IPS-15b (cell line): ENCODE measurements around the gene CD248.
A peak's percentile ranks its signal among the peaks of the same experiment; 100 is the strongest.

Source experiments
- H3K27me3 ChIP-seq: one replicate; pipeline ENCODE4 v1.6.1; 2013; ENCODE audit warnings: low read length; ENCODE audit not compliant: control insufficient read depth, insufficient read depth
- H3K36me3 ChIP-seq: one replicate; pipeline ENCODE4 v1.6.1; 2013; ENCODE audit warnings: low read length; ENCODE audit not compliant: control insufficient read depth, insufficient read depth
- H3K4me1 ChIP-seq: one replicate; pipeline ENCODE4 v1.6.1; 2013; ENCODE audit warnings: mild to moderate bottlenecking, low read length; ENCODE audit not compliant: control insufficient read depth, insufficient read depth
- H3K4me3 ChIP-seq: one replicate; pipeline ENCODE4 v1.5.1; 2013; ENCODE audit warnings: low read depth, low read length
- H3K9ac ChIP-seq: one replicate; pipeline ENCODE4 v1.6.1; 2013; ENCODE audit warnings: low read depth, mild to moderate bottlenecking, low read length
- H3K9me3 ChIP-seq: one replicate; pipeline ENCODE4 v1.6.1; 2013; ENCODE audit warnings: mild to moderate bottlenecking, low read length; ENCODE audit not compliant: control insufficient read depth, insufficient read depth

The CD248 gene

GRCh38 chr11:66331542-66332370, 14.9 kb upstream of the CD248 start:
- peaks cover 4% of the 10 kb centered on the region for H3K4me1 ChIP-seq
- no peak overlapping the region for H3K9ac ChIP-seq
- H3K36me3 ChIP-seq = no peaks in the 10 kb centered on the region
- H3K9me3 ChIP-seq = no peaks in the 10 kb centered on the region
- no peak overlapping the region for H3K4me3 ChIP-seq
- H3K27me3 ChIP-seq = no peaks in the 10 kb centered on the region

- Histone ChIP-seq H3K9ac (no peak overlapping the region), H3K9me3 (no peaks in the 10 kb centered on the region), H3K4me1 (peaks cover 5% of the 10 kb centered on the region), H3K27me3 (no peaks in the 10 kb centered on the region), H3K36me3 (no peaks in the 10 kb centered on the region), H3K4me3 (no peak overlapping the region)
These were observed 14.1 kb upstream of the CD248 start for GRCh38 chr11:66330931-66331330.

GRCh38 chr11:66329165-66329673, 12.4 kb upstream of the CD248 start:
- no peak overlapping the region for H3K4me3 ChIP-seq
- H3K36me3 ChIP-seq = no peaks in the 10 kb centered on the region
- no peak overlapping the region for H3K9ac ChIP-seq
- no peaks in the 10 kb centered on the region for H3K9me3 ChIP-seq
- no peaks in the 10 kb centered on the region for H3K27me3 ChIP-seq
- H3K4me1 ChIP-seq = peaks cover 6% of the 10 kb centered on the region

GRCh38 chr11:66328302-66329144, 11.7 kb upstream of the CD248 start:
- Histone ChIP-seq H3K9me3 (no peaks in the 10 kb centered on the region), H3K27me3 (no peaks in the 10 kb centered on the region), H3K4me1 (peaks cover 6% of the 10 kb centered on the region), H3K36me3 (no peaks in the 10 kb centered on the region), H3K9ac (no peak overlapping the region), H3K4me3 (peak overlapping the region; percentile 26)

- H3K9ac ChIP-seq = no peak overlapping the region
- no peaks in the 10 kb centered on the region for H3K27me3 ChIP-seq
- H3K4me1 ChIP-seq = peaks cover 6% of the 10 kb centered on the region
- H3K4me3 ChIP-seq = no peak overlapping the region
- H3K36me3 ChIP-seq = no peaks in the 10 kb centered on the region
- H3K9me3 ChIP-seq = no peaks in the 10 kb centered on the region
These were observed 11.1 kb upstream of the CD248 start for GRCh38 chr11:66328031-66328301.

- Histone ChIP-seq H3K36me3 (no peaks in the 10 kb centered on the region), H3K9ac (no peak overlapping the region), H3K4me3 (no peak overlapping the region), H3K4me1 (peaks cover 6% of the 10 kb centered on the region), H3K27me3 (no peaks in the 10 kb centered on the region), H3K9me3 (no peaks in the 10 kb centered on the region)
These were observed 10.6 kb upstream of the CD248 start for GRCh38 chr11:66327171-66328030.

- Histone ChIP-seq H3K9ac (no peak overlapping the region), H3K4me3 (no peak overlapping the region), H3K27me3 (no peaks in the 10 kb centered on the region), H3K36me3 (no peaks in the 10 kb centered on the region), H3K9me3 (no peaks in the 10 kb centered on the region), H3K4me1 (peaks cover 6% of the 10 kb centered on the region)
These were observed 9.6 kb upstream of the CD248 start for GRCh38 chr11:66326261-66327111.

GRCh38 chr11:66325263-66325671, 8.4 kb upstream of the CD248 start:
- Histone ChIP-seq H3K9me3 (no peaks in the 10 kb centered on the region), H3K4me1 (peaks cover 6% of the 10 kb centered on the region), H3K36me3 (no peaks in the 10 kb centered on the region), H3K27me3 (no peaks in the 10 kb centered on the region), H3K9ac (peak overlapping the region; percentile 37), H3K4me3 (no peak overlapping the region)

GRCh38 chr11:66324664-66325063, 7.8 kb upstream of the CD248 start:
- Histone ChIP-seq H3K27me3 (no peaks in the 10 kb centered on the region), H3K36me3 (no peaks in the 10 kb centered on the region), H3K9ac (peak overlapping the region; percentile 37), H3K9me3 (no peaks in the 10 kb centered on the region), H3K4me1 (peaks cover 6% of the 10 kb centered on the region), H3K4me3 (no peak overlapping the region)

- no peak overlapping the region for H3K9ac ChIP-seq
- no peak overlapping the region for H3K4me3 ChIP-seq
- no peaks in the 10 kb centered on the region for H3K27me3 ChIP-seq
- H3K9me3 ChIP-seq = no peaks in the 10 kb centered on the region
- H3K4me1 ChIP-seq = peaks cover 5% of the 10 kb centered on the region
- no peaks in the 10 kb centered on the region for H3K36me3 ChIP-seq
These were observed 6.8 kb upstream of the CD248 start for GRCh38 chr11:66323684-66324083.
